Smooth muscle cell of the brain vasculature (primary cell): ENCODE data around the gene CA7.

Experiments
- DNase-seq: peaks from one replicate; pipeline ENCODE4 v3.0.0-alpha.2; 2012; ENCODE audit warnings: low read depth, low spot score

Gene CA7

GRCh38 chr16:66872943-66873684, 28.9 kb downstream of the CA7 start:
- DNase-seq, result peak; percentile 89

GRCh38 chr16:66873685-66874055, 29.5 kb downstream of the CA7 start:
- no peak for DNase-seq

DNA sequence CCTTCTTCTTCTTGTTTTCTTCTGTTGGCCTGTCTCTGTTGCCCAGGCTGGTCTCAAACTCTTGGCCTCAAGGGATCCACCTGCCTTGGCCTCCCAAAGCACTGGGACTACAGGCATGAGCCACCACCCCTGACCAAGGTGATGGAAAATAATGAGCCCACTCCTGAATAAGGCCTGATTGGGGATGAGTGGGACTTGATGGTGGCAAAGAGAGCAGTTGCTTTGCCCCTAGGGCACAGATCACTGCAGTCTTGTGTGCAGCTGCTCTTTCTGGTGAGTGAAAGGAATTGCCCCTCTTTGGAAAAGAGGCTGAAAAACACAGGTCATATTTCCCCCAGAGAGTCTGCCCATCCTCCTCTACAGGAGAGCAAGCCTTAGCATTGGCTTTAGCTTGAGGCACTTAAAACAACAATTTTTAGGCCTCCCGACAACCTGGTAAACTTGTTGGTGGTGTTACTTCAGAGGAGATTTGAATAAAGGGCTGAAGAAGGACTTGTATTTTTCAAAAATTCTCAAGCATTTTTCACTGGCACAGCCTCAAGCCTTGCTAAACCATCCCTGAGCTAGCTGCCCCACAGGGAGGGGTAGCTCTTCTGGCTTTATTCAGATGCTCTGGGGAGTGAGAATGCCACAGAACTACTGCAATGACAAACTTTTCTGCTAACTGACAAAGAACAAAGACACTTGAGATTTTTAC, 30.0 kb downstream of the CA7 start:
- no peak for DNase-seq

DNA sequence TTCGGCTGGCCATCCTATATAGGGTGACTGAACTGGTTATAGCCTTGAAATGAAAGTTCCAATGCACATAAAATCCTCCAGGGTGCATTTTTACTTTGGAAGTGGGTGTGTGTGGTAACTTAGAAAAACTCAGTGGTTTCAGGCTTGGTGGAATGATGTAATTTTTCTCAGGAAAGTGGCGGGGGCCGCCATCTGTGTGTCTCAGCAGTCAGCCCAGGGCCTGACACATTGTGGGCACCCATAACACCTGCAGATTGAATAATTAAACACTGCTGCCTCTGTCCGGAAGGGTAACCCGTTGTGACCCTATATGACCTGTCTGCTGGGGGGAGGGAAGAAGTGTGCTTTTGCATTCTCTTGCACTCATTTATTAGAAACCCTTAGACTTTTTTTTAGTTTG, 33.9 kb downstream of the CA7 start:
- no peak for DNase-seq

DNA sequence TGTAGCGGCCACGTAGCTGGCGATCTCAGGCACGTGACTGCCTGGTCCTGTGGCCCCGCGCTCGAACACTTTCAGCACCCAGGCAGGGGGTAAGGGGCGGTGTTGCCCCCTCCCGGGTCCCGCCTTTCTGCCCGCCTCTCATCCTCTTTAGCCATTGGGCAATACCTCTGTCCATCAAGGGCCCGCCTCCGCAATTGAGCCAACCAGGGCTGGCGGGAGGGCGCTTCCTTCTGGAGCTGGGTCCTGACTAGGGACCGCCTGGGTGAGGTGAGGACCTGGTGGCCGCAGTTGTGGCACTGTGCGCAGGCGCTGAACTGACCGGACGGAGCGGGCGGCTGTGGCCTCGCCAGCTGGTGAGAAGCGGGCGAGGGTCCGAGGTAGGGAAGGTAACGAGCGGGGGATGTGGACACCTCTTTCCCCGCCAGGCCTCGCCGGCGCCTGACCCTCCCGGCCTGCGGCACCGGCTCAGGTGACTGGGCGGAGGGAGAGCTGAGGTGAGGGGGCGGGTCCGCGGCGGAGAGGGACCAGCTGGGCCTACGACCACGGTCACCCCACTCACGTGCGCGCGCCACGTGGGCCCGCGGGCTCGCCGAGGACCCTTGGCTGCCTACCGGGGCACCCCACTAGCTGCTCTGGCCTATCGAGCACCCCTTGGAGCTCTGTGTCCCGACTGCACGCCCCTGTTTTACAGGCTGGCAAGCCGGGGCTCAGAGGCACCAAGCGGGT, 36.2 kb downstream of the CA7 start, which contains the start of gene PDP2:
Gene PDP2, plus strand, starts transcription at position 228 of the 726 bp plus-strand sequence. CDS start 3,770 bp downstream, outside the sequence.
- peak; percentile 81 for DNase-seq

DNA sequence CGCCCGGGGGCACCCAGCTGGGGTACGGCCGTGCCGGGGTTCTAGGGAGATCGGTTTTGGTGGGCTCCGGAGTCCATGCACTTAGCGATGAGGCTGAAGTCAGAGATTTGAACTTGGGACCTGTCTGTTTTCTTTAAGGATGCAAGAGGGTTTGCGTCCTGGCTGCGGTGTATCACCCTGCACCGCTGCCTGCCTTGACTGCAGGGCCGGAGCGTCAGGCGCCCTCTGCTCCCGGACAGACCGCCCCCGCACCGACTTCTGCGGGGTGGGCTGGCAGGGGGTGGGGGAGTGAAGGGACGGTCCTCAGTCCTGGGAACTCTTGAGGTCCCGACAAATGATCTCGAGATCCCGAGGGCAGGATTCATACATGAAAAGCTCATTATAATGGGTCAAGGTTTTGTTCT, 36.8 kb downstream of the CA7 start:
- no peak for DNase-seq

GRCh38 chr16:66881560-66881959, 37.3 kb downstream of the CA7 start:
- no peak for DNase-seq

DNA sequence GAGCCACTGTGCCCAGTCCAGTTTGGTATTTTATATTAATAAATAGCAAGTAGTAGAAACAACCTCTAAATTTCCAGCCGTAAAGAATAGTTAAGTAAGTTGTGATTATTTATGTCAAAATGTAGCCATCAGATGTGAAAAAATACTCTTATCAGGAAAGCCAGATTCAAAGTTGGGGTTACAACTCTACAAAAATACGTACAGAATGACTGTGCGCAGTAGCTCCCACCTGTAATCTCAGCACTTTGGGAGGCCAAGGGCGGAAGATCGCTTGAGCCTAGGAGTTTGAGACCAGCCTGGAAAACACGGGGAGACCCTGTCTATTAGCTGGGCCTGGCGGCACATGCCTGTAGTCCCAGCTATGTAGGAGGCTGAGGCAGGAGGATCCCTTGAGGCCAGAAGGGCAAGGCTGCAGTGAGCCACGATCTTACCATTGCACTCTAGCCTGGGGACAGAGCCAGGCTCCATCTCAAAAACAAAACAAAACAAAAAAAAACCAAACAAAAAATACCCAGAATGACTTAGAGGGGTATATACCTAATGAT, 37.8 kb downstream of the CA7 start:
- DNase-seq, result no peak

GRCh38 chr16:66882702-66883101, 38.5 kb downstream of the CA7 start:
- DNase-seq, result no peak

DNA sequence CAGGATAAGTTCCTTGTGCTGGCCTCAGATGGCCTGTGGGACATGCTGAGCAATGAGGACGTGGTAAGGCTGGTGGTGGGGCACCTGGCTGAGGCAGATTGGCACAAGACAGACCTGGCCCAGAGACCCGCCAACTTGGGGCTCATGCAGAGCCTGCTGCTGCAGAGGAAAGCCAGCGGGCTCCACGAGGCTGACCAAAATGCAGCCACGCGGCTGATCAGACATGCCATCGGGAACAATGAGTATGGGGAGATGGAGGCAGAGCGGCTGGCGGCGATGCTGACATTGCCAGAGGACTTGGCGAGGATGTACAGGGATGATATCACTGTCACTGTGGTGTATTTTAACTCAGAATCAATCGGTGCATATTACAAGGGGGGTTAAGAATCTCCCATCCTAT, 41.3 kb downstream of the CA7 start:
- no peak for DNase-seq

DNA sequence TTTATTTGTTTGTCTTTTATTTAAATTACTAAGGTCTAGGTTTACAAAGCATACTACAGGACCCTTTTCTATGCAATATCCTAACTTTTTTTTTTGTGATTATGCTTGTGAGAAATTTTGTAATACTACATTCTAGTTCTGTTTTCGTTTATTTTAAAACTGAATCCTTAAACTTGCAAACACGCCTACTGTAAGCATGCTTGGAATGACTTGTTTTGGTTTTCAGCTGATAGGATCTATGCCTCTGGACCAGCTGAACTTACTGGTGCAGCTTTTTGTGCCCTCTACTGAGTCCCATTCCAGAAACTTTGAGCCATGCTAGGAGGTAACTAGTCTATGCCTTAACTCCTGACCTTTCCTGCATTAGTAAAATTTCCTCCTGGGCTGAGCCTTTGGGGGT, 42.1 kb downstream of the CA7 start:
- no peak for DNase-seq

GRCh38 chr16:66886914-66887313, 42.7 kb downstream of the CA7 start:
- no peak for DNase-seq

DNA sequence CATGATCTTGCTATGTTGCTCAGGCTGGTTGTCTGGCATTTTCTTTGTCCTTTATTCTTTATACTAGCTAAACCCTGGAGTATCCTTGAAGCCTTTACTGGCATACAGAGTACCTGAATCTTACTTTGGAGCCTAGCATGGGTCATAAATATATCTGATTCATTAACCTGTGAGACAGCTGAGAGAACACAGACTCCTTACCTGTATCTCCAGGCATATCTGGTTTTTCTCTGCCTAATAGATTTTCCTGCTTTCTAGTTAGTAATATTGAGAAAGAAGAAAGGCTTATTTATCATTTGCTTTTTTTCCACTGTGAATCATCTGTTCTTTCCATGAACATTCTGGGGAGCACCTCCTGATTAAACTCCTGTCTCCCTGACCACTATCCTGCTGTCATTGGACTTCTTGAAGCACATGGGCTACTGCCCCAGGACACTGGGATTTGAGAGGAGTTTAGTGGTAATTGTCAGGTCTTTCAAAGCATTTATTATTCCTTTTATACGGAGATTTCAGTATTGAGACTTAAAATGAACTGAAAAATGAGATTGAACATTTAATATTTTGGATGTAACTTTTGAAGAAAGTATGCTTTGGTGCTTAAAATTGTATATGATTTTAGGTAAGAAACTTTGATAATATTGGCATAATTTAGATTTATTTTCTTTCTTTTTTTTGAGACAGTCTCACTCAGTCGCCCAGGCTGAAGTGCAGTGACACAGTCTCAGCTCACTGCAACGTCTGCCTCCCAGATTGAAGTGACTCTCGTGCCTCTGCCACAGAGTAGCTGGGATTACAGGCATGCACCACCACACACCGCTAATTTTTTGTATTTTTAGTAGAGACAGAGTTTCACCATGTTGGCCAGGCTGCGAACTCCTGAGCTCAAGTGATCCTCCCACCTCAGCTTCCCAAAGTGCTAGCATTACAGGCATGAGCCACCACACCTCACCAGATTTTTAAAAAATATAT, 44.7 kb downstream of the CA7 start:
- no peak for DNase-seq

- DNase-seq, result no peak
Observed at GRCh38 chr16:66889622-66890021, 45.4 kb downstream of the CA7 start.

DNA sequence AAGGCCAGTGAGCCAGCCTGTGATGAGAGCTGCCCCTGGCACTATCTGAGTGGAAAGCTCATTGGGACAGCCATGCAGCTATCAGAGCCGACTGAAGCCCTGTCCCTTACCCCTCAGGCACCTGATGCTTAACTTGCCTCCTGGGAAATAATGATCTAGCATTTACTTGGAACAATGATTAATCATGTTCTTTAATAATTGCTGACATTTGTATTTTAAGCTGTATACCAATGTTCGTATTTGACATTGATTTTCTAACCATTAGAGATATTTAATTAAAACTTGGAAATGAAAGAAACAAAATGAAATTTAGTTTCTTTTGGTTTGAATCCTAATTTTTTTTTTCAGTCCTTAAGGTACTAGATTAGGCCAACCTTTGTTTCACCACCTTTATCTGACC, 46.6 kb downstream of the CA7 start:
- no peak for DNase-seq

GRCh38 chr16:66891360-66891759, 47.1 kb downstream of the CA7 start:
- no peak for DNase-seq

GRCh38 chr16:66891797-66892196, 47.6 kb downstream of the CA7 start:
- DNase-seq, result no peak

DNA sequence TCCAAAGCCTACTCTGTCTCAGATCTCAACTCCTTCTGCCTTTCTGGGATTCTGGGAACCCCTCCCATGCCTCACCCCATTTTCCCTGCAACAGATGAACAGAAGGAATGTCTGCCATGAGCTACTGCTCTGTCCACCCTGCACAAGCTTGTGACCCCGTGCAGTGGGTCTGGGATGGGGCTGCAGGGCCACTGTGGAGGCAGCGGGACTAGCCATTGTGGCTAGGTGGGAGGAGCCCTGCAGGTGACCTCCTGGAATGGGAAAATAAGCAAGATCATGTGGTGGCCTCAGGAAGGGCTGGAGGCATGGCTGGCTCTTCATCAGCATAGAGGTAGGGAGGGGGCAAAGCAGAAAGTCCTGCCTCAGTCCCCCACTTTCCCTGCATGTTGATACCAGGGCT, 49.8 kb downstream of the CA7 start:
- no peak for DNase-seq

DNA sequence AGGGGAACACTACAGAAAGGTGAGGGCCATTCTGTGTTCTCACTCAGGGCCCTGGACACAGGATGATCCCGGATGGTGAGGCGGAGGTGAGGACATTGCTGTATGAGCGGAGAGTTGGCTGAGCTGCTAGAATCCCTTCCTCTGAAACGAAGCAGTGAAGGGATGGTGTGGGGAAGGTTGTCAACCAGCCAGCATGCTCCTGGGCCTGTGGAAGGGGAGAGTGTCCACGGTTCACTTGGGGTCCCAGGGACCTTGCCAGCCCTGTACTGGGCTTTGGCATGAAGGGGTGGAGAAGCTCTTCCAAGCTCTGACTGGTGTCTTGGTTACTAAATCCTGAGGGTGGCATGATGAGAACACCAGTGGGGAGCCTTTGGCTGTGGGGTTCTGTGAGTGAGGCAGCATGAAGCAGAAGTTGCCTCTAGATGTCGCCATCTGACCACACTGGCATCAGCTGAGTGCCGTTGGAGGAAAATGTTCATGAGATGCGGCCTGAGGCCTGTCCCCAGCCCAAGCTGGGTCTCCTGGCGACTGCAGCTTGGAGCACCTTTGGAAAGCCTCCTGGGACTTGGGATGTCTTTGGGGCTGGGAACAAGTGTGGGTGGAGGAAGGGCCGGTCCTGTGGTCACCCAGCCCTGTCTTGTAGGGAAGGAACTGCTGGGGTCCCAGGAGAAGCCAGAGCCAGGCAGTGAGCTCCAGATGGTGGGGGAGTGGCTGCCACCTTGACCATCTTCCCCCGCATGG, 50.9 kb downstream of the CA7 start:
- no peak for DNase-seq

DNA sequence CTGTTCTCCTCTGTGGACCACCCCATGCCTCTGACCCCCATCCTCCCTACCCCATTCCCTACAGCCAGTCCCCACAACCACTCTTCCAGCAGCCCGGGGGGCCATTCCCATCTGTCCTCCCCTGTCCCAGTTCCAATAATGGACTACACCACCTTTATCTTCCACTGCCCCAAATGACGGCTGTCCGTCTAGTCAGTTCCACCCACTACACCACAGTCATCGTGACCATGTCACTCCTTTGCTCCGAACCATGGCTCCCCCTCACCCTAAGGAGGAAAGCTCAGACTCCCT, 51.4 kb downstream of the CA7 start:
- no peak for DNase-seq

DNA sequence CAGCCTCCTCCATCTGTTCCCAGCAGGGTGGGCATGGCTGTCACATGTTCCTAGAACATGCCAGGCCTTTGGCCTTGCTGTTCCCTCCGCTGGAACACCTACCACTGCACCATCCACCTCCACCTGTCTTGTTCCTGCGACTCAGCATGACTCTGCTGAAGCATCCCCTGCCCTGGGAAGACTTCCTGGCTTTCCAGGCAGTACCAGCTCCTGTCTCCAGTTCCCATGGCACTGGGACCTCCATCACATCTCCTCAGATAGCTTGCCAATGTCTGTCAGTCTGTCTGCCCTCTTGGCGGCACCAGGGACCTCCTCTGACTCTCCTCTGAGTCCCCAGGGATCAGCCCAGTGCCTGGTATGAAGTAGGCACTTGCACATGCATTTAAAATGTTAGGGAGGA, 51.8 kb downstream of the CA7 start:
- DNase-seq, result no peak
